Keratinocyte (primary cell): Measurements from ENCODE around the gene EPHB3. TPM values are rescaled to one million over a fixed set of nuclear protein-coding genes. Genes with fewer than 3 reads are reported as not detected.

Source experiments
- DNase-seq: peaks from one replicate; pipeline ENCODE4 v3.0.0-alpha.2; 2011; ENCODE audit warnings: low read depth, missing footprints, low spot score
- FAIRE-seq: peaks from 2 replicates; lab custom pipeline; 2011; peaks lifted over from hg19 to GRCh38; lab: Jason Lieb, UNC
- H2AFZ ChIP-seq: 2 replicates; pipeline ENCODE4 v1.6.0; 2012; ENCODE audit warnings: low read length, control low read depth, inconsistent platforms; ENCODE audit not compliant: control insufficient read depth
- H3K27ac ChIP-seq: 2 replicates; pipeline ENCODE4 v1.5.1; 2011; ENCODE audit warnings: low read length; ENCODE audit not compliant: control insufficient read depth, insufficient read depth
- H3K27me3 ChIP-seq: 3 replicates; pipeline ENCODE4 v1.6.0; 2011; ENCODE audit warnings: low read length; ENCODE audit not compliant: control insufficient read depth, insufficient read depth; ENCODE audit errors: extremely low read depth
- H3K36me3 ChIP-seq, 2 experiments: 2 replicates in 1 of 2; 3 replicates in 1 of 2; pipeline ENCODE4 v1.5.1; 2011; ENCODE audit warnings: low read length in 2 of 2, mild to moderate bottlenecking in 1 of 2; ENCODE audit not compliant: control insufficient read depth in 2 of 2, insufficient read depth in 2 of 2; ENCODE audit errors: extremely low read depth in 1 of 2
- H3K4me1 ChIP-seq: 3 replicates; pipeline ENCODE4 v1.5.1; 2011; ENCODE audit warnings: low read length; ENCODE audit not compliant: control insufficient read depth, insufficient read depth; ENCODE audit errors: extremely low read depth
- H3K4me2 ChIP-seq: 3 replicates; pipeline ENCODE4 v1.6.0; 2011; ENCODE audit warnings: low read depth, low read length; ENCODE audit not compliant: control insufficient read depth, insufficient read depth; ENCODE audit errors: extremely low read depth
- H3K4me3 ChIP-seq, 3 experiments: fragments of 200-600 bp in 1 of 3; sonication (generic) in 1 of 3; 2 replicates in 2 of 3; 3 replicates in 1 of 3; pipeline ENCODE4 v1.5.1; 2011 to 2016; ENCODE audit warnings: low read length in 3 of 3, mild to moderate bottlenecking in 3 of 3, control low read depth in 2 of 3, inconsistent platforms in 1 of 3, low read depth in 1 of 3, mixed read lengths in 1 of 3, mixed run types in 1 of 3, moderate library complexity in 1 of 3; ENCODE audit not compliant: control insufficient read depth in 2 of 3, insufficient read depth in 2 of 3; ENCODE audit errors: extremely low read depth in 1 of 3
- H3K79me2 ChIP-seq: 2 replicates; pipeline ENCODE4 v1.6.0; 2012; ENCODE audit warnings: low read length; ENCODE audit not compliant: control insufficient read depth, insufficient read depth
- H3K9ac ChIP-seq: 3 replicates; pipeline ENCODE4 v1.6.0; 2011; ENCODE audit warnings: low read length; ENCODE audit not compliant: control insufficient read depth, insufficient read depth; ENCODE audit errors: extremely low read depth
- H3K9me1 ChIP-seq: 3 replicates; pipeline ENCODE4 v1.6.0; 2011; ENCODE audit warnings: low read length; ENCODE audit not compliant: control insufficient read depth, insufficient read depth; ENCODE audit errors: extremely low read depth
- H3K9me3 ChIP-seq: 2 replicates; pipeline ENCODE4 v1.5.1; 2012; ENCODE audit warnings: low read depth, low read length; ENCODE audit not compliant: control insufficient read depth
- H4K20me1 ChIP-seq: 3 replicates; pipeline ENCODE4 v1.6.0; 2011; ENCODE audit warnings: low read length; ENCODE audit not compliant: control insufficient read depth, insufficient read depth; ENCODE audit errors: extremely low read depth
- EZH2 ChIP-seq: IDR thresholded peaks from one replicate; pipeline ENCODE4 v1.6.1; 2012; ENCODE audit warnings: inconsistent platforms, mild to moderate bottlenecking, low read length, moderate library complexity
- dilution Hi-C: fragments of 300-500 bp; cut with MboI; formaldehyde crosslinking; loops from one replicate; pipeline ENCODE4 v1.7.0; 2020; ENCODE audit warnings: low sequenced_read_pairs; ENCODE audit not compliant: extremely low pct_ligation_motif_present
- polyA plus RNA-seq, 5 experiments: library from polyadenylated mRNA; depleted of rRNA in 3 of 5; stranded (reverse) in 3 of 5; stranded (forward) in 1 of 5; unstranded in 1 of 5; fragments of >200 nt; gene quantifications; 1 replicate in 1 of 5; 2 replicates in 3 of 5; 3 replicates in 1 of 5; pipeline versions ENCODE4 v1.2.1 to v1.2.3, GENCODE V29; 2011 to 2012; ENCODE audit warnings: missing spikeins in 2 of 5, low read depth in 1 of 5, low replicate concordance in 1 of 5
- TF ChIP-seq, protein P1 (sequence below), 3 experiments: IDR thresholded peaks in 1 of 3; conservative IDR thresholded peaks in 1 of 3; optimal IDR thresholded peaks in 1 of 3; 2 replicates in 2 of 3; 3 replicates in 1 of 3; pipeline versions ENCODE3 to v1.5.1; 2011; ENCODE audit warnings: low read length in 3 of 3, mild to moderate bottlenecking in 3 of 3, moderate library complexity in 2 of 3, control low read depth in 1 of 3, inconsistent platforms in 1 of 3; ENCODE audit not compliant: insufficient read depth in 2 of 3; ENCODE audit errors: extremely low read depth in 1 of 3

The EPHB3 gene
- polyA plus RNA-seq, 1 donor (not counting 4 experiments of a cell fraction or from before 2014, with no cell fraction given) = 2.2 TPM

GRCh38 chr3:184552296-184552695 is 9.3 kb upstream of the EPHB3 start:
- no peaks in the 10 kb centered on the region for H3K79me2 ChIP-seq
- DNase-seq = no peak
- H3K27ac ChIP-seq = no peak overlapping the region
- H3K4me3 ChIP-seq = no peak overlapping the region
- dilution Hi-C loops = no loop called here
- no peak overlapping the region for H2AFZ ChIP-seq
- H3K4me2 ChIP-seq = no peak overlapping the region
- no peak for FAIRE-seq
- H4K20me1 ChIP-seq = no peaks in the 10 kb centered on the region
- no peaks in the 10 kb centered on the region for H3K36me3 ChIP-seq
- H3K9me1 ChIP-seq = no peaks in the 10 kb centered on the region
- H3K9me3 ChIP-seq = no peaks in the 10 kb centered on the region
- peaks cover 4% of the 10 kb centered on the region for H3K27me3 ChIP-seq
- H3K9ac ChIP-seq = no peak overlapping the region
- no peaks in the 10 kb centered on the region for H3K4me1 ChIP-seq
- TF ChIP-seq EZH2 = no peak
- TF ChIP-seq, protein P1, sequence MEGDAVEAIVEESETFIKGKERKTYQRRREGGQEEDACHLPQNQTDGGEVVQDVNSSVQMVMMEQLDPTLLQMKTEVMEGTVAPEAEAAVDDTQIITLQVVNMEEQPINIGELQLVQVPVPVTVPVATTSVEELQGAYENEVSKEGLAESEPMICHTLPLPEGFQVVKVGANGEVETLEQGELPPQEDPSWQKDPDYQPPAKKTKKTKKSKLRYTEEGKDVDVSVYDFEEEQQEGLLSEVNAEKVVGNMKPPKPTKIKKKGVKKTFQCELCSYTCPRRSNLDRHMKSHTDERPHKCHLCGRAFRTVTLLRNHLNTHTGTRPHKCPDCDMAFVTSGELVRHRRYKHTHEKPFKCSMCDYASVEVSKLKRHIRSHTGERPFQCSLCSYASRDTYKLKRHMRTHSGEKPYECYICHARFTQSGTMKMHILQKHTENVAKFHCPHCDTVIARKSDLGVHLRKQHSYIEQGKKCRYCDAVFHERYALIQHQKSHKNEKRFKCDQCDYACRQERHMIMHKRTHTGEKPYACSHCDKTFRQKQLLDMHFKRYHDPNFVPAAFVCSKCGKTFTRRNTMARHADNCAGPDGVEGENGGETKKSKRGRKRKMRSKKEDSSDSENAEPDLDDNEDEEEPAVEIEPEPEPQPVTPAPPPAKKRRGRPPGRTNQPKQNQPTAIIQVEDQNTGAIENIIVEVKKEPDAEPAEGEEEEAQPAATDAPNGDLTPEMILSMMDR (optimal IDR thresholded peaks at IDR 0.05 in 1 of 3, IDR thresholded peaks at IDR 0.05 in 1 of 3, conservative IDR thresholded peaks at IDR 0.05 in 1 of 3; ENCODE audit: extremely low read depth in 1 of 3, insufficient read depth in 2 of 3, low read length in 3 of 3) = no peak

DNA sequence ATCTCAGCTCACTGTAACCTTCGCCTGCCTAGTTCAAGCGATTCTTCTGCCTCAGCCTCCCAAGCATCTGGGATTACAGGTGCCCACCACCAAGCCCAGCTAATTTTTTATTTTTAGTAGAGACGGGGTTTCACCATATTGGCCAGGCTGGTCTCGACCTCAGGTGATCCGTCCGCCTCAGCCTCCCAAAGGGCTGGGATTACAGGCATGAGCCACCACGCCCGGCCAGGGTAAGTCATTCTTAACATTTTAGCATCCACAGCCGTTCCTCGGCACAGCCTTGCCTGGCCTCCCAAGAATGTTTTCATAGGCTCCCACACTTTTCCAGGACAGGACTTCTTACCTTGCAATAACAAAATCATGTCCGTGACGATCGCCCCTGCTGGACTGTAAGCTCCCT is 8.7 kb upstream of the EPHB3 start:
- Histone ChIP-seq H3K9me3 (no peaks in the 10 kb centered on the region), H3K9ac (no peak overlapping the region), H3K4me1 (no peaks in the 10 kb centered on the region), H3K79me2 (no peaks in the 10 kb centered on the region), H4K20me1 (no peaks in the 10 kb centered on the region), H3K27ac (no peak overlapping the region), H3K4me3 (no peak overlapping the region), H3K4me2 (no peak overlapping the region), H2AFZ (no peak overlapping the region), H3K36me3 (no peaks in the 10 kb centered on the region), H3K9me1 (no peaks in the 10 kb centered on the region), H3K27me3 (peaks cover 5% of the 10 kb centered on the region)
- dilution Hi-C loops = no loop called here
- no peak for TF ChIP-seq EZH2
- TF ChIP-seq, protein P1 (optimal IDR thresholded peaks at IDR 0.05 in 1 of 3, IDR thresholded peaks at IDR 0.05 in 1 of 3, conservative IDR thresholded peaks at IDR 0.05 in 1 of 3; ENCODE audit: extremely low read depth in 1 of 3, insufficient read depth in 2 of 3, low read length in 3 of 3) = no peak
- FAIRE-seq = no peak
- DNase-seq = no peak
